SW480 (cell line): ENCODE data around the gene TAGLN2.
"Not testable (repeated sequence)": the region's sequence is repeated elsewhere in the genome, so short reads cannot be mapped to it uniquely, and the experiment has no call there.

Experiments used
- DNase-seq: peaks from one replicate; pipeline ENCODE4 v3.0.0-alpha.2; 2016; ENCODE audit warnings: low spot score

TAGLN2 gene

GRCh38 chr1:159899634-159900033 lies 25.7 kb downstream of the TAGLN2 start:
- not testable (repeated sequence) for DNase-seq

DNA sequence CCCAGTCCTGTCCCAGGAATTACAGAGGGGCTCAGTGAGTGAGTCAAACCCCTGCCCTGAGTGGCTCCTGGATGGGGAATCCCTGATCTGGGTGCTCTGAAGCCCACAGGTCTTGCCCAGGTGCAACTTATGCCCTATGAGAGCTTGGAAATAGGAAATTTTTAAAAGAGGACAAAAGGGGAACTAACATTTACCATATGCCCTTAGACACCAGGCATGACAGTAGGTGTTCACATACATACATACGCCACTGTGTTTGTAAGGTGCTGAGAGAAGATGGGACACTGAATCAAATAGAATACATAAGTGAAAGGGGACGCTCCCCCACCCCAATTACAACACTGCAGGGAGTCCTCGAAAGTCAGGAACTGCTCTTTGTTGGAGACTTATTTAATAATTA lies 26.8 kb downstream of the TAGLN2 start:
- DNase-seq: no peak

DNA sequence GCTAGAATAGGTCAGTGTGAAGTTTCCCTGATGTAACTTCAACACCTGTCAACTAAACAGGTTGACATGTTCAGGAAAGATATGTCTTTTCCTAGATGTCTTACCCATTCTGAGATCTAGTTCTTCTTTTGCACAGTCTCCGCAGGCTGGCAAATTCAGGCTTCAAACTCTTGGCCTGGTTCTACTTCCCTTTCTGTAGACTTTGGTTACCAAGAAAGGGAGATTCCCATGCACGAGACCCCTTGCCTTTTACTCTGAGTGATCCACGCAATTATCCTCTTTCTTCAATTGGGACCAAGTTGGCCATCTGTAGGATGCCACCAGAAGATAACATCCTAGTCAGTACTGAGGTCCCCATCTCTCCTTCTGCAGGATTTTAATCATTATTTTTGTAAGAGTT lies 27.3 kb downstream of the TAGLN2 start:
- DNase-seq: no peak

- no peak for DNase-seq
These were observed 28.8 kb downstream of the TAGLN2 start for GRCh38 chr1:159896546-159896930.

- DNase-seq: no peak
These were observed 29.3 kb downstream of the TAGLN2 start for GRCh38 chr1:159895836-159896545.

- DNase-seq: no peak
These were observed 30.0 kb downstream of the TAGLN2 start for GRCh38 chr1:159895286-159895685.

DNA sequence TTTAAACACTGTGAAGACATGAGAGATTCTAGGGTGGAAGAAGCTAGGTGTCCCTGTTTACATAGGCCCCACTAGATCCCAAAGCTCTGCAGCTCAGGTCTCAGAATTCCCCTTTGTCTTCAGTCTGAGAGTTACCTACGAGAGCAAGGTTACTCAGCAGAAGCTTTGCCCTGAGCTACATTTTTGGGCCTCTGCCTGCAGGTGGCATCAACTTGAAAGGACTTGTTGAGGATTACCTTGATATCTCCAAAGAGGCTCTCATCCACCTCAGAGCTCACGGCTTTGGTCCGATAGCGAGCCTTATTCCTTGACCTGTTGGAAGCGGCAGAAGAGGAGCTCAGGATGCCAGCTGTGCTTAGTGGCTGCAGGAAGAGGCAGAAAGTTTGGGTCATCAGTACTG lies 32.4 kb downstream of the TAGLN2 start:
- DNase-seq: no peak

DNA sequence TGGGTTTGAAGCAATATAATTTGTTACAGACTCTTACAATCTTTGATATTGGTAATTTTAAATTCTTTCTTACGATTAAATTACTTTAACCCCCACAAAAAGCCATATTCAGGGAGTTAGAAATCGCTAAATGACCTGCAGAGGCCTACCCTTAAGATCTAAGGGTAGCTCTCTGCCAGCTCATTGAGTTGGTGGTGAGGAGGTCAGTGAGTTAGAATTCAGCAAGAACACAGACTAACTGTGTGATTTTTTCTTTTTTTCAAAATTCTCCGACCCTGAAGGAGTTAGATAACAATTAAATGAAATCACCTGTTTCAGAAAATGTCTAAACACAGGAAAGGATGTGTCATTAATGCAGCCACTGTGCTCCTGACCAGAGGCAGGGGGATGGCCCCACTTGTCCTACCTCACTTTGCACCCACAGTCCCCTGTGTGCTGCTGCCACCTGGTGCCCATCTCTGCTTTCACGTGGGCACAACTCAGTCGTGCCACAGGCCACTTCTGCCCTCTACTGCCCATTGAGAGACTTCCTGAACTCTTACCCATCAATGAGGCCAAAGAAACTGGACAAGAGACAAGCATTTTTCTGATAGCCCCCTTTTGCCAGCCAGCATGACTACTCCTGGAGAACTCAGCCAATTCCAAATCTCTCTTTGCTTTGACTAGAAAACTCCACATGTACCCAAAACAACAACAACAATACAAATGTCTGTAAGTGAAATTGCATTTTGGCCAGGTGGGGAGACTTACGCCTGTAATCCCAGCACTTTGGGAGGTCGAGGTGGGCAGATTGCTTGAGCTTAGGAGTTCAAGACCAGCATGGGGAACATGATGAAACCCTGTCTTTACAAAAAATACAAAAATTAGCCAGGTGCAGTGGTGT lies 33.8 kb downstream of the TAGLN2 start:
- peak; percentile 83 for DNase-seq

- no peak for DNase-seq
These were observed 34.9 kb downstream of the TAGLN2 start for GRCh38 chr1:159890390-159890789.

- peak; percentile 71 for DNase-seq
These were observed 35.5 kb downstream of the TAGLN2 start for GRCh38 chr1:159889821-159890252.

GRCh38 chr1:159889202-159889601 lies 36.1 kb downstream of the TAGLN2 start:
- DNase-seq: no peak

DNA sequence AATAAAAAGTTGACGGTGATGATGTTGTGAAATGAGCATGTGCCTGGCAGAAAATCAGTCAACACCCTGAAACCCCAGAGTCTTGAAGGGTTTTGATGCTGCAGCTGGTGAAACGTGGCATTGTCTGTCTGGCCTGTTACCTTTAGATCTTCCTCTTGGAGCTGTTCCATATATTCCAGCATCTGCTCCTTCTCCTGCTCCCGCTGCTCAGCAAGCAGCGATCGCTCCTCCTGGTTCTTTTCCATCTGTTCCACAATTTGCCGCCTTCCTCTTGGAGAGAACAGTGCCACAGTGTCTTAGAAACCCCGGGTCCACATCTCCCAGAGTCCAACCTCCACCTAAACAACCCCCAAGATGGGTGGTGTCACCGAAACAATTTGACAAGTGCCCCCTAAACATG lies 41.0 kb downstream of the TAGLN2 start:
- DNase-seq: no peak

DNA sequence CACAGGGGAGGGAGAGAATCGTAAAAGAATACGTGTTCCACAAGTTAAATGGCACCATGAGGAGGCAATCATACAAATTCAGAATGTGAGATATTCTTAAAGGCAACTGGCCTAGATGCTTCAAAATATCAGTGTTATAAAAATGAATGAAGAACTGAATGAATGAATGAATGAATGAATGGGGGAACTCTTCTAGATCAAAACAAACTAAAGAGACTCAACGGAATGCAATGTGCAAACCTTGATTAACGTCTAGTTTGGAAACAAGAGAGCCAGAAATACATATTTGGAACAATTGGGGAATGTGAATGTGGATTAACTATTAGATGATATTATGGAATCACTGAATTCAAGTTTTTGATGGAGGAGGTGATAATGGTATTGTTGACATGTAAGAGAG lies 42.2 kb downstream of the TAGLN2 start:
- no peak for DNase-seq

DNA sequence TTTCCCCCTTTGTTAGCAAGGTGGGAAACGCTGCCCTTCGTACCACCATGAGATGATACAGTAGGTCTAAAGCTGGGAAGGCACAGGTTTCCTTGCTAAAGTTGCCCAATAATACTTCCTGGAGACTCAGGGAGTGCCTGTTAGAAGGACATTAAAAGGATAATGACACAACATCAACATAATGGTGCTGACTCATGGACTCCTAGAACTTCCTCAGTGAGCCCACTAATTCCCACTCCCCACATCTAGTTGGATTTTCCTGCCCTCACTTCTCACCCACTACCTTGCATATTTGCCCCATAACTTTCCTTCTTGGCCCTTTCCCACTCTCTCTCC lies 42.8 kb downstream of the TAGLN2 start:
- DNase-seq: no peak

GRCh38 chr1:159881622-159882526 lies 43.4 kb downstream of the TAGLN2 start:
- DNase-seq: peak; percentile 90

DNA sequence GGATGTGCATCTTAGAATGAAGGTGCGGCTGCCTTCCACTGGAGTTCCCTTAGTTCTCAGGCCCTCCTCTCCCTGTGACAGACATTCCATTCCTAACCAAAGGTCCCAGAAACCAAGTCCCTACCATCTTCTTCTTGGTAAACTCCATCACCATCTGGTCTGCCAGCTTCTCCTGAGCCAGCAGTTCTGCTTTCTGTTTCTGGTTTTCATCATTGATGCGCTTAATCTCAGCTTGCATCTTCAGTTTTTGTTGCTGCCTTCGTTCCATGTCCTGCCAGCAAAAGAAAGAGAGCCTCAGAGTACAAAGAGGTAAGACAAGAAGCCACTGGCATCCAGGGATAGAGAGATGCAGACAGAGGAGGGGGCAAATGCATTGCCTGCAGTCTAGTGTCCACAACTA lies 44.9 kb downstream of the TAGLN2 start:
- no peak for DNase-seq

DNA sequence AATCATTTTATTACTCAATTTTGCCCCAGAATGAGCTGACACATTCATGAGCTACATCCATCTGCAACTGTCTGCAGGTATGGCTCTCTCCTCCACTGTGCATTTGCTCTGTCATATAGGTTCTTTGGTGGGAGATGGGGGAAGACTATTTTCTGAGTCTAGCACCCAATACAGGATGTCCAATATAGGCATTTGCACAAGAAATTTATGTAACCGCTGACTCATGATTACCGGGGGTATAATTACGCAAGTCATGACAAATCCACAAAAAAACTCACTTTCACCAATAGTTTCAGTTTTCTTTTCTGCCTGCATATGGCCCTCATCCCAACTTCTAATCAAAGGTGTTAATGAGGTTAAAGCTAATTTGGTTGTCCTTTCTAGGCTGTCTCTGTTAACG lies 45.3 kb downstream of the TAGLN2 start:
- no peak for DNase-seq

DNA sequence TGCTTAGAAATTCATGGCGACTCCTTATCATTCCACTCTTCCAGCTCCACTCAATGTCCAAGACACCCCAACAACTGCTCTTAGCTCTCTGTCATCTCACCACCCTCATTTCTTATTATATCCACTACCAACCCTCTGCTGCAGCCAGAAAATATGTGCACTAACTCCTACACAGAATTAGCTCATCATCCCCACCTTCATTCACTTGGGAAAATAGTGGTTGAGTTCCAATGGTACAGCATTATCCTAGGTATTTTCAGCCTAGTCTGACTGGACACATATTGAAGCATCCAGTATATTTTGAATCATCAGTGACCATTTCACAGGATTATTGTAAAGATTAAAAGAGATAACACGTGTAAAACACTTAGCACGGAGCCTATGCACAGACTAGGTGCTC lies 46.2 kb downstream of the TAGLN2 start:
- no peak for DNase-seq

- DNase-seq: no peak
These were observed 47.4 kb downstream of the TAGLN2 start for GRCh38 chr1:159877695-159878444.

- DNase-seq: no peak
These were observed 51.7 kb downstream of the TAGLN2 start for GRCh38 chr1:159873530-159874143.

DNA sequence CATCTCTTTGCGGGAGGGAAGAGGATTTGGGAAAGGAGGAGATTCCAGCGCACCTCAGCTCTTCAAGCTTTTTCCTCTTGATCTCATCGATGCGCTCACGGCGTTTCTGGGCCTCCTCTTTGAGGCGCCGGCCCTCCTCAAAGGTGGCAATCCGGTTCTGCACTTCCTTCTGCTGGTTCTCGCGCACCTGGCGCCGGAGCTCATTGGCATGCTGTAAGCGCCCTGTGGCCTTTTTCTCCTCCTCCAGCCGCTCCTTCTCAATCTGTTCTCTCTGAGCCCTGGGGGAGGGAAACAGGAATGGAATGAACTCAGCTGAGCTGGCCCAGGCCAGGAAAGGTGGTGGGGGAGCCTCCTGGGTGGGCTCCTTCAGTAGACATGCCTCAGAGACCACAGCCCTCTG lies 52.4 kb downstream of the TAGLN2 start:
- DNase-seq: no peak
